Keratinocyte (primary cell): ENCODE data around the gene SPATA32.

Experiments
- CTCF ChIP-seq, 3 experiments: IDR thresholded peaks in 1 of 3; conservative IDR thresholded peaks in 1 of 3; optimal IDR thresholded peaks in 1 of 3; 2 replicates in 2 of 3; 3 replicates in 1 of 3; pipeline versions ENCODE3 to v1.5.1; 2011; ENCODE audit warnings: low read length in 3 of 3, mild to moderate bottlenecking in 3 of 3, moderate library complexity in 2 of 3, control low read depth in 1 of 3, inconsistent platforms in 1 of 3; ENCODE audit not compliant: insufficient read depth in 2 of 3; ENCODE audit errors: extremely low read depth in 1 of 3
- EZH2 ChIP-seq: IDR thresholded peaks from one replicate; pipeline ENCODE4 v1.6.1; 2012; ENCODE audit warnings: inconsistent platforms, mild to moderate bottlenecking, low read length, moderate library complexity

- TF ChIP-seq CTCF (optimal IDR thresholded peaks at IDR 0.05 in 1 of 3, IDR thresholded peaks at IDR 0.05 in 1 of 3, conservative IDR thresholded peaks at IDR 0.05 in 1 of 3; ENCODE audit: extremely low read depth in 1 of 3, insufficient read depth in 2 of 3, low read length in 3 of 3) (no peak), EZH2 (no peak)
Observed at GRCh38 chr17:45247429-45248131, 14.3 kb downstream of the SPATA32 start.
